Measurements from ENCODE around the gene HOXD8. TPM values are rescaled to one million over a fixed set of nuclear protein-coding genes. Genes with fewer than 3 reads are reported as not detected.

Gene HOXD8
- total and polyA plus RNA-seq, 8 donors, result 0.32 to 2.9 (median 1.8) TPM

DNA sequence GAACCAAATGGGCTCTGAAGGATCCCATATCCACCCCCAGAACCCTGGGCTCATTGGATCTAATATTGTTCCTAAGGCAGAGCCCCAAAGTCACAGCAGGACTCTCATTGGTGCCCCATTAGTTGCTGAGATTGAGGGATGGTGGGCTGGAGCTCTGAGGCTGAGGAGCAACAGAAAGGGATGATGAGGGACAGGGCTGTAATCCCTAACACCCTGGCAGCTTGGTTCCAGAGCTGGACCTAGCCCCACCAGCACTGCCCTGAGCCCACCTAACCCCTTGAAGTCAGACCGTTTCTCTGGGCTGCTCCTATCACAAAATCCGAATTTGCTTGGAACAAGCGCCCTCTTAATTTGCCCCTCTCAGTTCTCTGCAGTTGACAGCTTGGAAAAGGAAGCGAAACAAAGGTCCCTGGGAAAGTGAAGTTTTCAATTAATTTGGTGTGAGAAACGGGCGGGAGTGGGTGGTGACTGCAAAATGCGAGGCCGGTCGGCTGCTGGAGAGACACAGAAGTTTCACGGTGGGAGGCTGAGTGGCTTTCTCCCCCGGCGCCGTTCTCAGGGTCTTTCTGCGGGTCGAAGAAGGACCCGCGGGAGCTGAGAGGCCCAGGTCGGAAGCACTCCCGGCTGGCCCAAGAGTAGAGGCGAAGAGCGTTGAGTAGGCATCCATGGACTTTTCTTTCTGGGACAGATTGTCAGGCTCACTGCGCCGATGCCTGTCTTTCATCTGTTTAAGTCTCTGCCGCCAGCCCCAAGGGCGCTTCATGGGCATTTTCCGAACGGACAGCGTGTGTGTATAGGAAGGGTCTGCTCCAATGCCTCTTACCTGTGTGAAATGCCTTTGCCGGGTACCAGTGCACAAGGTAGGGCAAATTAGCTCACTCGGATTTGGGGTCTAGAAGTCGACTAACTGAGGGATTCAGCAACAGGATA lies 37.9 kb upstream of the HOXD8 start:
- peaks cover 0 to 24% of the 10 kb centered on the region in 2 donors for H3K4me1 ChIP-seq
- peaks cover 100% of the 10 kb centered on the region in 2 donors for H3K27me3 ChIP-seq
- ATAC-seq, result no peak
- H3K9me3 ChIP-seq, result no peaks in the 10 kb centered on the region
- intact Hi-C loops (cut with DNase I), result loop anchor here in 1 of 2 donors (10.0 kb wide), 1 partner anchor 407 kb away; no protein-coding TSS in a partner anchor
- no peak overlapping the region for H3K27ac ChIP-seq
- no peak for DNase-seq
- H3K36me3 ChIP-seq, result no peaks in the 10 kb centered on the region
- no peak overlapping the region for H3K4me3 ChIP-seq
- TF ChIP-seq, protein P1, sequence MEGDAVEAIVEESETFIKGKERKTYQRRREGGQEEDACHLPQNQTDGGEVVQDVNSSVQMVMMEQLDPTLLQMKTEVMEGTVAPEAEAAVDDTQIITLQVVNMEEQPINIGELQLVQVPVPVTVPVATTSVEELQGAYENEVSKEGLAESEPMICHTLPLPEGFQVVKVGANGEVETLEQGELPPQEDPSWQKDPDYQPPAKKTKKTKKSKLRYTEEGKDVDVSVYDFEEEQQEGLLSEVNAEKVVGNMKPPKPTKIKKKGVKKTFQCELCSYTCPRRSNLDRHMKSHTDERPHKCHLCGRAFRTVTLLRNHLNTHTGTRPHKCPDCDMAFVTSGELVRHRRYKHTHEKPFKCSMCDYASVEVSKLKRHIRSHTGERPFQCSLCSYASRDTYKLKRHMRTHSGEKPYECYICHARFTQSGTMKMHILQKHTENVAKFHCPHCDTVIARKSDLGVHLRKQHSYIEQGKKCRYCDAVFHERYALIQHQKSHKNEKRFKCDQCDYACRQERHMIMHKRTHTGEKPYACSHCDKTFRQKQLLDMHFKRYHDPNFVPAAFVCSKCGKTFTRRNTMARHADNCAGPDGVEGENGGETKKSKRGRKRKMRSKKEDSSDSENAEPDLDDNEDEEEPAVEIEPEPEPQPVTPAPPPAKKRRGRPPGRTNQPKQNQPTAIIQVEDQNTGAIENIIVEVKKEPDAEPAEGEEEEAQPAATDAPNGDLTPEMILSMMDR (IDR thresholded peaks at IDR 0.05), result no peak

DNA sequence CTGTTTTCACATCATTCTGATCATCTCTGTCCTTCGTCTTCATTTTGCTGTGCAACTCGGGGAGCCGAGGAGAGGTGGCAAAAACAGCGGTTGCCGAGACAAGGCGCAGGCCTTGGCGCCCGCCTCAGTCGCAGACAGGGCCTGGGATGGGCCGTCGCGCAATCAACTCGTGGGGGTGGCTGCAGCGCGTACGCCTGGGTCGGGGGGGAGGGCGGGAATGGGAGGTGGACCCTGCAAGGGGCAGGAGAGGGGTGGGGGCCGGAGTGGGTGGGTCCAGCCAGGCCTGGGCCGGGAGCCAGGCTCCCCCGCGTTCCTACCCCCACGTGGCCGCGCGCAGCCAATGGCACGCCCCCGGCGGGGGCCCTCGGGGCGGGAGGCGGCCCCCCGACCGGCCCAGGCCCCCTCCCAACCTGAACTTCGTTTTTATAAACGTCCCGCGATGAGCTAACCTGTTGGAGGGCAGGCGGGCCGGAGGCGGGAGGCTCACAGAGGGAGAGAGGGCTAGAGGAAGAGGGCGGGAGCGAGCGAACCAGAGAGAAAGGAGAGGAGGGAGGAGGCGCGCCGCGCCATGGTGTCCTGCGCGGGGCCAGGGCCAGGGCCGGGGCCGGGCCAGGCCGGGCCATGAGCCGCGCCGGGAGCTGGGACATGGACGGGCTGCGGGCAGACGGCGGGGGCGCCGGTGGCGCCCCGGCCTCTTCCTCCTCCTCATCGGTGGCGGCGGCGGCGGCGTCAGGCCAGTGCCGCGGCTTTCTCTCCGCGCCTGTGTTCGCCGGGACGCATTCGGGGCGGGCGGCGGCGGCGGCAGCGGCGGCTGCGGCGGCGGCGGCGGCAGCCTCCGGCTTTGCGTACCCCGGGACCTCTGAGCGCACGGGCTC lies 37.0 kb upstream of the HOXD8 start, which contains the start of gene HOXD13:
Gene HOXD13, plus strand, starts transcription at position 452 of the 875 bp plus-strand sequence. Its CDS starts 170 bp downstream, at position 622.
- H3K4me1 ChIP-seq, result peaks cover 3 to 33% of the 10 kb centered on the region in 2 donors
- H3K36me3 ChIP-seq, result no peaks in the 10 kb centered on the region
- DNase-seq, result peak in 1 of 4 donors; percentile 78
- H3K27ac ChIP-seq, result no peak within 1 kb of the TSS
- H3K9me3 ChIP-seq, result no peaks in the 10 kb centered on the region
- TF ChIP-seq, protein P1 (IDR thresholded peaks at IDR 0.05), result no peak
- no peak within 1 kb of the TSS for H3K4me3 ChIP-seq
- intact Hi-C loops (cut with DNase I), result loop anchor here in 1 of 2 donors (10.0 kb wide), 1 partner anchor 408 kb away; no protein-coding TSS in a partner anchor
- H3K27me3 ChIP-seq, result peaks cover 100% of the 10 kb centered on the region in 2 donors
- ATAC-seq, result no peak

DNA sequence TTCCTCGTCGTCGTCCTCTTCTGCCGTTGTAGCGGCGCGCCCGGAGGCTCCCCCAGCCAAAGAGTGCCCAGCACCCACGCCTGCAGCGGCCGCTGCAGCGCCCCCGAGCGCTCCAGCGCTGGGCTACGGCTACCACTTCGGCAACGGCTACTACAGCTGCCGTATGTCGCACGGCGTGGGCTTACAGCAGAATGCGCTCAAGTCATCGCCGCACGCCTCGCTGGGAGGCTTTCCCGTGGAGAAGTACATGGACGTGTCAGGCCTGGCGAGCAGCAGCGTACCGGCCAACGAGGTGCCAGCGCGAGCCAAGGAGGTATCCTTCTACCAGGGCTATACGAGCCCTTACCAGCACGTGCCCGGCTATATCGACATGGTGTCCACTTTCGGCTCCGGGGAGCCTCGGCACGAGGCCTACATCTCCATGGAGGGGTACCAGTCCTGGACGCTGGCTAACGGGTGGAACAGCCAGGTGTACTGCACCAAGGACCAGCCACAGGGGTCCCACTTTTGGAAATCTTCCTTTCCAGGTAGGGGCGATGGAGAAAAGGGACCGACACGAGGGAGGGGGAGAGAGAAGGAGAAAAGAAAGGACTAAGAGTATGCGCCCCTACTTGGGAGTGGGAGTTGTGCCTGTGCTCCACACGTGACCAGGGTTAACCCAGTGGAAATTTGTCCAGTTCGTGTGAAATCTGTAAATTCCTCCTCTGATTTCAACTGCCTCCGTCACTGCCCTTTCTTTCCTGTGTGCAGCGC lies 36.2 kb upstream of the HOXD8 start:
- Histone ChIP-seq H3K4me3 (no peak overlapping the region), H3K27ac (no peak overlapping the region), H3K4me1 (peaks cover 3 to 32% of the 10 kb centered on the region in 2 donors), H3K9me3 (no peaks in the 10 kb centered on the region), H3K27me3 (peaks cover 99 to 100% of the 10 kb centered on the region in 2 donors), H3K36me3 (no peaks in the 10 kb centered on the region)
- intact Hi-C loops (cut with DNase I), result loop anchor here in 1 of 2 donors (10.0 kb wide), 1 partner anchor 409 kb away; no protein-coding TSS in a partner anchor
- ATAC-seq, result no peak
- TF ChIP-seq, protein P1 (IDR thresholded peaks at IDR 0.05), result no peak
- DNase-seq, result peak in 1 of 4 donors; percentile 75

DNA sequence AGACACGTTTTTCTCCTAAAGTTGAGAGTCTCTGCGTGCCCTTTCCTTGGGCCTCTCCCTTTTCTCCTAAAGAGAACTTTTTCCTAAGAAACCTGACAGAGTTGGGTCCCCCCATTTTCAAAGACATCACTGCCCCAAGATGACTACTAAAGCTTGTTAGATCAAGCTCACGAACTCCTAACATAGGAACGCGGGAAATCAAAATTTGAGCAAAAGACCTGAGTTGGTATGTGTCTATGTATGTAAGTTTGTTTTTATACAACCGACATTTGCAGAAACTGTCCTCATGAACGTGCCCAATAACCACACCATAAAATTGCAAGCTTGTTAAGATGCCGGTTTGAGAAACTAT lies 35.6 kb upstream of the HOXD8 start:
- intact Hi-C loops (cut with DNase I), result loop anchor here in 1 of 2 donors (10.0 kb wide), 1 partner anchor 409 kb away; no protein-coding TSS in a partner anchor

More for the DNA sequence above, 35.6 kb upstream of the HOXD8 start:
- no peak for DNase-seq
- no peak overlapping the region for H3K4me3 ChIP-seq
- no peak for ATAC-seq
- no peak overlapping the region for H3K27ac ChIP-seq
- peaks cover 99 to 100% of the 10 kb centered on the region in 2 donors for H3K27me3 ChIP-seq
- TF ChIP-seq, protein P1 (IDR thresholded peaks at IDR 0.05), result no peak
- H3K4me1 ChIP-seq, result peaks cover 3 to 30% of the 10 kb centered on the region in 2 donors
- H3K9me3 ChIP-seq, result no peaks in the 10 kb centered on the region
- H3K36me3 ChIP-seq, result no peaks in the 10 kb centered on the region

All from left lung (tissue), 10 donors.